Glutamatergic neuron (in vitro differentiated cells): ENCODE data around the gene UFM1. TPM values are rescaled to one million over a fixed set of nuclear protein-coding genes. Genes with fewer than 3 reads are reported as not detected.

ENCODE experiments used
- DNase-seq: peaks from one replicate; pipeline ENCODE4 v3.0.0; 2022
- H3K27ac Mint-ChIP-seq: one replicate; pipeline ENCODE4 v1.8.0; 2020; ENCODE audit warnings: mild to moderate bottlenecking, mixed read lengths, inconsistent platforms; ENCODE audit not compliant: unreplicated experiment
- H3K27me3 Mint-ChIP-seq: one replicate; pipeline ENCODE4 v1.8.0; 2020; ENCODE audit warnings: mild to moderate bottlenecking, moderate library complexity, mixed read lengths, inconsistent platforms; ENCODE audit not compliant: unreplicated experiment
- H3K36me3 Mint-ChIP-seq: one replicate; pipeline ENCODE4 v1.8.0; 2020; ENCODE audit warnings: mild to moderate bottlenecking, mixed read lengths, inconsistent platforms; ENCODE audit not compliant: unreplicated experiment
- H3K4me1 Mint-ChIP-seq: one replicate; pipeline ENCODE4 v1.8.0; 2020; ENCODE audit warnings: mild to moderate bottlenecking, low read depth, mixed read lengths, inconsistent platforms; ENCODE audit not compliant: unreplicated experiment
- H3K4me3 Mint-ChIP-seq: one replicate; pipeline ENCODE4 v1.8.0; 2020; ENCODE audit warnings: mild to moderate bottlenecking, mixed read lengths, inconsistent platforms; ENCODE audit not compliant: unreplicated experiment
- H3K9me3 Mint-ChIP-seq: one replicate; pipeline ENCODE4 v1.8.0; 2020; ENCODE audit warnings: mild to moderate bottlenecking, moderate library complexity, mixed read lengths, inconsistent platforms; ENCODE audit not compliant: unreplicated experiment
- CTCF ChIP-seq: fragments of 200-600 bp; sonication (generic); IDR thresholded peaks from one replicate; pipeline ENCODE4 v1.5.0; 2021; ENCODE audit not compliant: partially characterized antibody, unreplicated experiment
- total RNA-seq: library from RNA; stranded (reverse); fragmentation: NEBNext Ultra II Directional; extraction: Animal tissue kit (Norgen Biotek cat#: 25700); gene quantifications from one replicate; pipeline ENCODE4 v1.2.1, GENCODE V29; 2021; ENCODE audit not compliant: unreplicated experiment

UFM1 gene
- total RNA-seq, 1 donor from 2014 or later: 61.0 TPM

- DNase-seq: no peak
- no peak overlapping the region for H3K4me3 Mint-ChIP-seq
- no peak for TF ChIP-seq CTCF
- H3K27ac Mint-ChIP-seq: no peak overlapping the region
- no peaks in the 10 kb centered on the region for H3K9me3 Mint-ChIP-seq
- no peaks in the 10 kb centered on the region for H3K4me1 Mint-ChIP-seq
- no peaks in the 10 kb centered on the region for H3K36me3 Mint-ChIP-seq
- H3K27me3 Mint-ChIP-seq: no peaks in the 10 kb centered on the region
These were observed 11.6 kb upstream of the UFM1 start for GRCh38 chr13:38338089-38338488.

GRCh38 chr13:38340624-38341023, 9.0 kb upstream of the UFM1 start:
- TF ChIP-seq CTCF: no peak
- no peaks in the 10 kb centered on the region for H3K9me3 Mint-ChIP-seq
- H3K4me3 Mint-ChIP-seq: no peak overlapping the region
- DNase-seq: no peak
- H3K4me1 Mint-ChIP-seq: no peaks in the 10 kb centered on the region
- no peak overlapping the region for H3K27ac Mint-ChIP-seq
- no peaks in the 10 kb centered on the region for H3K36me3 Mint-ChIP-seq
- no peaks in the 10 kb centered on the region for H3K27me3 Mint-ChIP-seq

GRCh38 chr13:38341149-38341692, 8.4 kb upstream of the UFM1 start:
- no peak overlapping the region for H3K27ac Mint-ChIP-seq
- H3K36me3 Mint-ChIP-seq: no peaks in the 10 kb centered on the region
- no peaks in the 10 kb centered on the region for H3K27me3 Mint-ChIP-seq

GRCh38 chr13:38346764-38347163, 2.9 kb upstream of the UFM1 start:
- Mint-ChIP-seq H3K27me3 (no peaks in the 10 kb centered on the region), H3K27ac (no peak overlapping the region), H3K9me3 (no peaks in the 10 kb centered on the region), H3K4me3 (no peak overlapping the region), H3K36me3 (no peaks in the 10 kb centered on the region), H3K4me1 (peaks cover 13% of the 10 kb centered on the region)
- no peak for DNase-seq
- no peak for TF ChIP-seq CTCF

More at GRCh38 chr13:38341149-38341692, 8.4 kb upstream of the UFM1 start:
- no peaks in the 10 kb centered on the region for H3K9me3 Mint-ChIP-seq
- no peak for TF ChIP-seq CTCF
- no peak overlapping the region for H3K4me3 Mint-ChIP-seq
- peaks cover 2% of the 10 kb centered on the region for H3K4me1 Mint-ChIP-seq
- no peak for DNase-seq

GRCh38 chr13:38348861-38349389, 726 bp upstream of the UFM1 start:
- Mint-ChIP-seq H3K36me3 (no peaks in the 10 kb centered on the region), H3K4me3 (peak overlapping the region; percentile 99), H3K9me3 (no peaks in the 10 kb centered on the region), H3K4me1 (peaks cover 13% of the 10 kb centered on the region), H3K27ac (peak overlapping the region; percentile 85), H3K27me3 (no peaks in the 10 kb centered on the region)
- no peak for TF ChIP-seq CTCF
- no peak for DNase-seq
